HG03432 (cell line): ENCODE data around the gene GRIK2.

Experiments used
- ATAC-seq: cut with Tn5 transposase; IDR thresholded peaks from one replicate; pipeline ENCODE4 v1.9.1; 2021; ENCODE audit warnings: mild to moderate bottlenecking, moderate library complexity; ENCODE audit not compliant: unreplicated experiment

GRIK2 gene

DNA sequence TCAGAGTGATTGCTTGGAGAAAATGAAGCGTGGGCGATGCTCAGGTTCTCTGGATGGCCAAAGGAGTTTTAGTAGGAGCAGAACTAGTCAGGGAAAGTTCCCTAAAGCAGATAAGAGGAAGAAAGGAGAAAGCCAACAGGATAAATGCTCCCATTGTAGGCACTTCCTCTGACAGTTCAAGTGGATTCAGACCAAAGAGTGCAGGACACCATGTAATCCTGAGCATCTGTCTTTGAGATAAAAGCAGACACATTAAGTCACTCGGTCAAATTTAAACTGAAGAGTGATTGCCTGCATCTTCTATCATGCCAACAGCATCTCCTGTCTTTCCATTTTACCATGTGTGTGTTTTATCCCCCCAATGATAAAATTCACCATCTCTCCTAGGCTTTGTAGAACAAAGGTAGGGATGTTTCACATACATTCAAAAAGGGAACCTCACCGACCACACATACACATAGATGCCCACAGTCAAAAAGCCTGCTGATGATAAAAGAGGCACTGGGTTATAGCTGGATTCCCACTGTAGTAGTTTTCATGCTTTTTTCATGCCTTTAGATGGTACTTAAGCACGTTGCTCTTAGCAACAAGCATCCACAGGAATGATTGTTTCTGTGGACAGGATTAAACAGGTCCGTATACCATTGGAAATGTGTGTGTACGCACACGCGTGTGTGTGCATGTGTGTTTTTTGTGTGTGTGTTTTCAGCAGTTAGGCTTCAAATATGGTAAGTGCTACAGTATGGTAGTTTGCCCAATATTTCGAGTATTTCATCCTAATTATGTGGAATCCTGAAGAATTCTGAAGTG lies 7.0 kb downstream of the GRIK2 start:
- ATAC-seq = no peak

DNA sequence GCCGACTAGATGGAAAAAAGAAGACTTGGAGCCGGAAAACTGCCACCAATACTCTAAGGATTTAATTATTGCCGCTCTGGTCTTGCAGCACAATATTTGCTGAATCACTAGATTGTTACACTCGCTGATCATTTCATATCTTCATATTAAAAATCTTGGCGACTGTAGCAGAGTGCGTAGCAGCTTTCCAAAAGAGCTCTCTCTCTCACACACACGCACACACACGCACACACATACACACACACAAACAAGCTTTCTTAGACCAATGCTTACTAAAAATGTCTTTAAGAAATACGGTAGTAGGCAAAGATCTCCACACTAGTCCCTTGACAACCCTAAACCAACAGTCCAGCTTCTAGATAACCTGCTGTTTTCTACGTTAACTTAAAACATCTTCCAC lies 7.7 kb downstream of the GRIK2 start:
- no peak for ATAC-seq

DNA sequence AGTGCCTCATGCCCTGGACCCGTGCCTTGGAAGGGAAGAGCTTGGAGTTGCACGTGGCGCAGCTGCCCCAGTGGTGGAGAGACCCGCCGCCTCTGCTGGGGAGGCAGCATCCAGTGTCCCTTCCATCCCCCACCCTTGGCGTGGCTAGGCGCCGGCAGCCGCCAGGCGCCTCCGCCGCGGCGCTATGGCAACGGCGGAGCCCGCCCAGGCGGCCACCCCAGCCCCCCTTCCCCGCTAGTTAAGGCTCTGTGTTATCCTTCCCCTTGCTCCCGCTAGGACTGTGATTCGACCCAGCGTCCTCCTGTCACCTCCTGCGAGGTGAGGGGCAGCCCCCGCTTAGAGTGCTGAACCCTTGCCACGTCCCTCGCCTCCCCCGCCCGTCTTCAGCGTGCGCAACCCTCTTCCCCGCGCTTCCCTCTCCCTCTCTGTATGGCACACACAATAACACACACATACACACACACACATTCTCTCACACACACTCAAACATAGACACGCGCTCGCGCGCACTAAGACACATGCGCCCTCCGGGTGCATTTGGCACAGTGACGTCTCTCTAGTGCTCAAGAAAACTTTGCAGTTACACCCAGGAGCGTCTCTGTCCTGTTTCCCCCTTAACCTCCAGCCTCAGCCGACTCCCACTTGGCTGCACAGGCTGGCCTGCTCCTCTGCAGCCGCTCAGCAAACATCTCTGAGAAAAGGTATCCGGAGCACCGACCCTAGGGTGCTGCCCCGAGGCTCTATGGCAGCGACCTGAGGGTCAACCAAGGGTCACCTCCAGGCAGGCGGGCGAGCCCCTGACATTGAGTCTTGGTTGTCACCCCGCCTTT lies 8.5 kb downstream of the GRIK2 start:
- no peak for ATAC-seq

DNA sequence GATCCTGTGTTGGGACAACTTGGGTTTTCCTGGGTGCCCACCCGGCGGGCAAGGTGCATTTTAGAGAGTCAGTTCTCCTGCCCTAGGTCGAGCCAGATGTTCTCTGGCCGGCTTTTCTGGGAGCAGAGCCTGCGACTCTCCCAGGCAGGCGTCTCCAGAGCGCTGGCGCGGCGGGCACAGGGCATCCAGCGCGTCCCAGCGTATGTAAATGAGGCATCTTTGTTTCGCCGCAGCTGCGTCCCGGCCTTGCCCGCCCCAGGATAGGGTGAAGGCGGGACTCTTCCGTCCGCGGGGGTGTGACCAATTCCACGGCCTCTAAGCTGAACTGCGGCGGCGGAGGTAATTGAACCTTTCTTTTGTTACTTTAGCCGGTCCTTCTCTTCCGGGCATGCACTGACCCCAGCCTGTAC lies 9.1 kb downstream of the GRIK2 start:
- ATAC-seq = no peak

DNA sequence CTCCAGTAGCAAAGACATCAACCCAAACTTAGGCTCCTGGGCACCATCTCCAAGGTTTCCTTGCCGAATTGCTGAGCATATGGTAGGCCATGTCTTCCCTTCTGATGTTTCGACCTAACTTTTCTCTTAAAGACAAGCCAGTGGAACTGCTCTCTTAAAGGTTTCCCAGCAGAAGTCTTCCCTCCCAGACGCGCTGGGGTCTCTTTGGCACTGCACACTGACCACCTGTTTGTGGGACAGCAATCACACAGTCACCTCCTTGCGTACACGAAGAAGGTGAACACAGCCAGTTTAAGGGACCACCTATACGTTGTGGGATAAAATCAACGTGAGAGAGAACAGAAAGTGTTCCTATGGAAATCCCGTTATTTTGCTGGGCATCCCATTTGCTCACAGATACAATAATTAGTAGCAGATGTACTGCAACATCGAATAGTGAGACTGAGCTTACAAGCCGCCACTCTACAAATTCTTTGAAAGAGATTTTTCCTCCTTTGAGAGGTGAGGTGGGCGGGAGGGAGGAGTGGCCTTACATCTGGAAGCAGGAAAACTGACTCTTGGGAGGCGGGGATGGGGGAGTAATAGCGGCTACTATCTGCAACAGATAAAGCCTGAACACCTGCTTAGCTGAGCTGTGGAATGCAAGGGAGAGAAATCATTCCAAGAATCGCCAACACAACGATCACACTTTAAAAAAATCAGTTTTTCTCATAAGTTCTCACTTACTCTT lies 9.9 kb downstream of the GRIK2 start:
- no peak for ATAC-seq

DNA sequence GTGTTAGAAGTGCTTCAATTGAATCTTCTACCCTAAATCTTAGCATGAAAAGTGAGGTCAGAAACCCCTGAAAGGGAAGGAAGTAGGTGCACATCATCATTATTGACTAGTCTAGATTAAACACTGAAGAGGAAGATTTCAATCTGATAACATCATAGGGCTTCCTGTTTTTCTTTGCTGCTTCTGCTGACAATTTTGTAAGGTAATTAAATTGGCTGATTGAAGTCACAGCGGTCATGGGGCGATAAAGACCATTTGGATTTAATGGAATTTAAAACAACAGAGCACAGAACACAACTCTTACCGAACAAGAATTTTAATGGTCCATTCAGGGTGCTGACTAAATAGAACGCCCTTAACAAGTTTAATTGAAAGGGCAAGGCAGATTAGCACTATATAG lies 11.3 kb downstream of the GRIK2 start:
- ATAC-seq = no peak

- ATAC-seq = no peak
Measured at GRCh38 chr6:101413773-101414172, 20.3 kb downstream of the GRIK2 start.

GRCh38 chr6:101417900-101418299 lies 24.4 kb downstream of the GRIK2 start:
- no peak for ATAC-seq

DNA sequence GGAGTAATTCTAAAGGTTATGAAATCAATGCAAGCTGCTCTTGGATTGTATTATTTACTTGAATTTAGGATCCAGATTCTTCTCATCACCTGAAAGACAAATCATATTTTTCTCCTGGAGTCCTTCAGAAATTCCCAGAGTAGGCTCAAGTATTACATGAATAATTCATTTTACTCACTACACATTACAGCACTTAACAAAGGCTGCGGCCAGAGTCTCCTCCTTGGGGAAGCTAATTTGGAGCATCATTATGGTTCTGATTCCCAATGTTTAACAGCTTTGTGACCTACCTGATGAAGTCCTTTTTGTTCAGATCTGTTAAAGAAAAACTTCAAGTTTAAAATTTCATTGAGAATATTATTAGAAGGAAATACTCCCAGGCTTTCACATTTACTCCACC lies 28.7 kb downstream of the GRIK2 start:
- no peak for ATAC-seq

DNA sequence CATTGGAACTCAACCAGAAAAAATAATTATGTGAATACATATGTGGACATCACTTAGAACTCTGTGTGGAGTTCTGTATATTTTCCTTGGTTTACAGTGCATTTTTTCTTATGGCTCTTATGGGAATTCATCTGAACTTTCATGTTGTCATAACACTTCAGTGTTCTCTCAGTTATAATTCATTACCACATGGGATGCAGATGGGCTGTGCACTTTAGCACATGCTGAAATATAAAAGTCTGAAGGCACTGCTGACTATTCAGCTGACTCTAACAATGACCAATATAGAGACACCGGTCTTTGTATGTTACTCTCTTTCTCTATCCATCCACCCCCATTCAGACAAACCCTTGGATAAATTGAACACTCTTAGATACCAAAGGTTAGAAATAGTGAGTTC lies 29.3 kb downstream of the GRIK2 start:
- ATAC-seq = no peak

- ATAC-seq = no peak
Measured at GRCh38 chr6:101429270-101429669, 35.8 kb downstream of the GRIK2 start.

- ATAC-seq = no peak
Measured at GRCh38 chr6:101429845-101430244, 36.3 kb downstream of the GRIK2 start.

DNA sequence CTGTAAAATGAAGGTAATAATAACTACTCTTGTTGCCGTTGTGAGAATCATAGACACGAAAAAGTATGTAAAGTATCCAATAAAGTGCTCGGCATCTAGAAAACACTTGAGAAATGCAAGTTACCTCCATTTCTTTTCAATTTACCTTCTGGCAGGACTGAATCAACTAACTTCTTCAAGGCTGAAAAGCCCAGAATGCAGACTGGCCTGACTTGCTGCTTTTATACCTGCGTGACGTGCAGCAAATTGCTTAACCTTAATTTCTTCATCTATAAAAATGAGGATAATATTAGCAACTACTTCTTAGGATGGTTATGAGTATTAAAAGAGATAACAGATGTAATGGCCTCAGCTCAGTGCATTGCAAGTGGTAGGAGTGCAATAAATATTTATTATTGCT lies 39.6 kb downstream of the GRIK2 start:
- ATAC-seq = no peak

DNA sequence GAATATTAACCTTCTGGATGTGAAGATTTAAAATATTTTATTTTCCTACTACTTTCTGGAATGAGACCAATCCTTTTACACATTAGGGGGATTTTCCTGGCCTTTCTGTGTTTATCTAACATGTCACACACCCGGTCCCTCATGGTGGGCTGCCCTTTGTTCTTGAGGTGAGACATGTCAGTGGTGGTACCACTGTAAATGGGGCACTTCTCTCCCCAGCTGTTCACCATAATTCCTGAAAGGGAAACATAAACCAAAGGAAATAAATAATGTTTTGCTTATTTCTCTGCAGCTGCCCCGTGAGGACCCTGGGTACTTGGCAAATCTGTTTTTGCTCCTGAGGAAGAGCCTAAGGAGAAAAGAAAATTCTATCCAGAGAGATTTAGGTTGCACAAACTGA lies 41.1 kb downstream of the GRIK2 start:
- no peak for ATAC-seq

DNA sequence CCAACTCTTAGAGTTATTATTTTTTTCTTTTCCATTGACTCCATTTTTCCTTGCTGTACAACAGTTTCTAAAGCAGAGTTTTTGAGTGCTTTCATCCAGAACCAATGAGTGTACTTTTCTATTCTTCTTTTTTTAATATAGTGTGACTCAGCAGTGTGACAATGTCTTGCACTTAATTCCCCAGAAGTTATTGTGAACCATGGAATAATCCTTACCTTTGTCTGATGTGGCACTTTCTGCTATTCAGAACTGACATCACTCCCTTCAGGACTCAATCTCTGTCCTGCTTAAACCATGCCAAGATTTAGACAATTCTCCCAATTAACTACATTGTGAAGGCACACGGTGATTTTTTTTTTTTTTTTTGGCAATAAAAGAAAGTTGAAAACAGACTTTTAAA lies 41.5 kb downstream of the GRIK2 start:
- ATAC-seq = no peak

GRCh38 chr6:101439790-101440189 lies 46.3 kb downstream of the GRIK2 start:
- no peak for ATAC-seq

DNA sequence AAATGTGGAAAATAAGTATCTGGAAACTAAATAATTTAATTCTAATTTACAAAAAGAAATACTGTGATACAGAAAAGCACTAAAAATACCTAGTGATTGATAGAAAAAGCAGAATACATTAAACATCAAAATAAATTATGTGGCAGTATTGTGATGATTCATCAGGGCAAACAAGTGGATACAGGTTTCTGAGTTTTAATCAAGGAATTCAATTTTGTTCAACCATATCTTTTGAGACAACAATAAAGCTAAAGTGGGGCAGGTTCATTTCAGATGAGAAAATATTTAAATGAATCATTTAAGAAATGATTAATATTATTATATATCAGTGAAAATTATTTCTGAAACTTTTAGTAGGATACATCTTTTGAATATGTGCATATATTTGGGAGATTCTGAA lies 49.8 kb downstream of the GRIK2 start:
- ATAC-seq = no peak

DNA sequence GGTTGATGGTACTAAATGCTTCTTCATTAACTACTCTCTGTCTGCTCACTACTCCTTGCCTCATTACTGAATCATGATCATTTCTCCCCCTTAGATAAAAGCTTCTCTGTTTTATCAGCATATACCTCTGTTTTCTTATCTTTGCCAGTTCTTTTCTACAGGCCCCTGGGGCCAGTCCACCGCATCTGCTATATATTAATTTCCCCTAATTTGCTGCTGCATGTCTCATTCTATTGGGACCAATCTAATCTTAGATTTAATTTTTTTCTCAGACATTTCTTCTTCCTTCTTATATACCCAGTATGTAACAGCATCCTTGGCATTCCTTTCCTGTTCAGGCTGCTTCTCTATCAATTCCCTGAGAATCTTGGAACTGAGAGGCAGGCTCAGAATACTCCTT lies 51.2 kb downstream of the GRIK2 start:
- ATAC-seq = no peak

GRCh38 chr6:101445527-101445926 lies 52.0 kb downstream of the GRIK2 start:
- ATAC-seq = no peak

- ATAC-seq = no peak
Measured at GRCh38 chr6:101450901-101451300, 57.4 kb downstream of the GRIK2 start.

GRCh38 chr6:101451981-101452380 lies 58.5 kb downstream of the GRIK2 start:
- no peak for ATAC-seq

GRCh38 chr6:101453221-101453620 lies 59.7 kb downstream of the GRIK2 start:
- no peak for ATAC-seq
